Measurements from ENCODE around the gene TBP. TPM values are rescaled to one million over a fixed set of nuclear protein-coding genes. Genes with fewer than 3 reads are reported as not detected.

The TBP gene
- total and polyA plus RNA-seq, 11 donors = 6.5 to 19.1 (median 8.8) TPM

DNA sequence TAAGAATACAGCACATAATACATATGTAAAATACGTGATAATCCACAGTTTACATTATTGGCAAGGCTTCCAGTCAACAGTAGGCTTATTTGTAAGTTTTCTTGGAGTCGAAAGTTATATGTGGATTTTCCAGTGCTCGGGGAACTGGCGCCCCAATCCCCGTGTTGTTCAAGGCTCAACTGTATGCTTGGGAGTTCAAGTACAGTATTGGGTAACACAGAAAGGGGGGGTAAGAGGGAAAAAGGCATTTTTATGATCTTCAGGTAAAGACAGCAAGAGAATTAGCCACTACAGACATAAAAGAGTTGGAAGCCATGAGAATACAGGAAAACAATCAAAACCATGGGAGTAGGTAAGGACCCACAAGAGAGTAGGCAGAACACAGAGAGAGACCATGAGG lies 17.5 kb upstream of the TBP start:
- WGBS, 4 donors = 89 to 94% (median 91%) methylated on average over 5 of the region's 5 CpGs
- TF ChIP-seq POLR2A (IDR thresholded peaks at IDR 0.05) = no peak
- TF ChIP-seq, protein P1, sequence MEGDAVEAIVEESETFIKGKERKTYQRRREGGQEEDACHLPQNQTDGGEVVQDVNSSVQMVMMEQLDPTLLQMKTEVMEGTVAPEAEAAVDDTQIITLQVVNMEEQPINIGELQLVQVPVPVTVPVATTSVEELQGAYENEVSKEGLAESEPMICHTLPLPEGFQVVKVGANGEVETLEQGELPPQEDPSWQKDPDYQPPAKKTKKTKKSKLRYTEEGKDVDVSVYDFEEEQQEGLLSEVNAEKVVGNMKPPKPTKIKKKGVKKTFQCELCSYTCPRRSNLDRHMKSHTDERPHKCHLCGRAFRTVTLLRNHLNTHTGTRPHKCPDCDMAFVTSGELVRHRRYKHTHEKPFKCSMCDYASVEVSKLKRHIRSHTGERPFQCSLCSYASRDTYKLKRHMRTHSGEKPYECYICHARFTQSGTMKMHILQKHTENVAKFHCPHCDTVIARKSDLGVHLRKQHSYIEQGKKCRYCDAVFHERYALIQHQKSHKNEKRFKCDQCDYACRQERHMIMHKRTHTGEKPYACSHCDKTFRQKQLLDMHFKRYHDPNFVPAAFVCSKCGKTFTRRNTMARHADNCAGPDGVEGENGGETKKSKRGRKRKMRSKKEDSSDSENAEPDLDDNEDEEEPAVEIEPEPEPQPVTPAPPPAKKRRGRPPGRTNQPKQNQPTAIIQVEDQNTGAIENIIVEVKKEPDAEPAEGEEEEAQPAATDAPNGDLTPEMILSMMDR (IDR thresholded peaks at IDR 0.05) = no peak
- Histone ChIP-seq H3K4me1 (peaks cover 0 to 11% (median 2%) of the 10 kb centered on the region in 12 donors), H3K27me3 (no peaks in the 10 kb centered on the region), H3K9me3 (no peaks in the 10 kb centered on the region), H3K4me3 (no peak overlapping the region), H3K36me3 (peaks cover 0 to 100% (median 96%) of the 10 kb centered on the region in 9 donors), H3K27ac (no peak overlapping the region)
- DNase-seq (no peak), ATAC-seq (no peak)
- intact Hi-C loops (cut with DNase I) = loop anchor here in 4 of 10 donors (10.0 kb wide), 3 partner anchors 232 to 1642 kb away; partner anchors contain the start of gene FAM120B (in 1 of the 4)

GRCh38 chr6:170537329-170537728 lies 16.8 kb upstream of the TBP start:
- H3K36me3 ChIP-seq = peaks cover 0 to 100% (median 97%) of the 10 kb centered on the region in 9 donors
- 73 to 84% (median 77%) methylated on average over 4 of the region's 4 CpGs for WGBS, 4 donors
- H3K4me3 ChIP-seq = no peak overlapping the region
- TF ChIP-seq POLR2A (IDR thresholded peaks at IDR 0.05) = no peak
- TF ChIP-seq, protein P1 (IDR thresholded peaks at IDR 0.05) = no peak
- DNase-seq = no peak
- ATAC-seq = peak in 2 of 4 donors; percentile 35
- H3K27me3 ChIP-seq = no peaks in the 10 kb centered on the region
- intact Hi-C loops (cut with DNase I) = loop anchor here in 4 of 10 donors (10.0 kb wide), 3 partner anchors 233 to 1643 kb away; partner anchors contain the start of gene FAM120B (in 1 of the 4)
- H3K27ac ChIP-seq = no peak overlapping the region
- no peaks in the 10 kb centered on the region for H3K9me3 ChIP-seq
- H3K4me1 ChIP-seq = peaks cover 0 to 14% (median 6%) of the 10 kb centered on the region in 12 donors

- H3K27me3 ChIP-seq = no peaks in the 10 kb centered on the region
- H3K4me3 ChIP-seq = no peak overlapping the region
- TF ChIP-seq, protein P1 (IDR thresholded peaks at IDR 0.05) = no peak
- TF ChIP-seq POLR2A (IDR thresholded peaks at IDR 0.05) = no peak
- H3K4me1 ChIP-seq = peaks cover 0 to 44% (median 14%) of the 10 kb centered on the region in 12 donors
- no peaks in the 10 kb centered on the region for H3K9me3 ChIP-seq
- WGBS, 4 donors = 86 to 92% (median 89%) methylated on average over 10 of the region's 10 CpGs
- no peak overlapping the region for H3K27ac ChIP-seq
- H3K36me3 ChIP-seq = peaks cover 0 to 100% (median 98%) of the 10 kb centered on the region in 9 donors
- intact Hi-C loops (cut with DNase I) = no loop called here
- no peak for ATAC-seq
- DNase-seq = no peak
Measured at GRCh38 chr6:170542031-170542719, 12.0 kb upstream of the TBP start.

DNA sequence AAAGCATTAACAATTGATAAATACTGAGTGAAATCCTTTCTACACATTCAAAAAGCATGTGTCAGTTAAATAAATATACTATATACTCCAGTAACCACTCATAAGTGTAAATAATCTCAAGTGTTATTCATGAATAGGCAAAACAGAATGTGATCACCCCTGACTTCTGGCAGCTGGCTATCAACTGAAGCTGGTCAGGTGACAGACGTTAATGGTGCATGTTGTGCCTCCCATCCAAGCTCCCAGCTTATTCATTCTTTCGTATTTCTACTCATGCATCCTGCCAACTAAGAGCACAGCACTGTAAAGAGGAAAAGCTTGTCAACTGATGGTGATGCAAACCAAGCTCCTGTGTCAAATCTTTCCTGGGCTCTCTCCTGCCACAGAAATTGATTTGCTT lies 8.8 kb upstream of the TBP start:
- 6 to 21% (median 15%) methylated on average over 2 of the region's 2 CpGs for WGBS, 4 donors
- no peak for TF ChIP-seq POLR2A (IDR thresholded peaks at IDR 0.05)
- TF ChIP-seq, protein P1 (IDR thresholded peaks at IDR 0.05) = no peak
- intact Hi-C loops (cut with DNase I) = no loop called here
- peaks cover 0 to 100% (median 94%) of the 10 kb centered on the region in 9 donors for H3K36me3 ChIP-seq
- no peaks in the 10 kb centered on the region for H3K27me3 ChIP-seq
- H3K4me3 ChIP-seq = no peak overlapping the region
- ATAC-seq (peak; percentile 53 to 90 (median 82)), DNase-seq (no peak)
- peak overlapping the region in 1 of 12 donors; percentile 33 for H3K27ac ChIP-seq
- no peaks in the 10 kb centered on the region for H3K9me3 ChIP-seq
- H3K4me1 ChIP-seq = peaks cover 3 to 76% (median 33%) of the 10 kb centered on the region in 12 donors

All from heart left ventricle (tissue), 16 donors.